DMS153 treated with DMSO at 0.1 percent for 48 hours (cell line): ENCODE data around the gene VAPB.

Experiments used
- DNase-seq: peaks from one replicate; lab custom pipeline; 2025; ENCODE audit not compliant: unreplicated experiment; lab: John Stamatoyannopoulos, UW

The VAPB gene

GRCh38 chr20:58377766-58378401 lies 11.1 kb upstream of the VAPB start:
- no peak for DNase-seq

- no peak for DNase-seq
Observed at GRCh38 chr20:58378704-58379103, 10.3 kb upstream of the VAPB start.

GRCh38 chr20:58381627-58382026 lies 7.4 kb upstream of the VAPB start:
- DNase-seq: no peak

- DNase-seq: no peak
Observed at GRCh38 chr20:58382096-58382495, 6.9 kb upstream of the VAPB start.

- no peak for DNase-seq
Observed at GRCh38 chr20:58384821-58385220, 4.2 kb upstream of the VAPB start.

GRCh38 chr20:58388028-58388601 lies 914 bp upstream of the VAPB start:
- no peak for DNase-seq

GRCh38 chr20:58389324-58389967 lies 417 bp downstream of the VAPB start:
- no peak for DNase-seq

GRCh38 chr20:58389968-58390658 lies 1.1 kb downstream of the VAPB start:
- DNase-seq: no peak

- no peak for DNase-seq
Observed at GRCh38 chr20:58390659-58391035, 1.6 kb downstream of the VAPB start.

- no peak for DNase-seq
Observed at GRCh38 chr20:58392286-58392685, 3.3 kb downstream of the VAPB start.

- DNase-seq: no peak
Observed at GRCh38 chr20:58393299-58393698, 4.3 kb downstream of the VAPB start.

GRCh38 chr20:58394801-58395200 lies 5.8 kb downstream of the VAPB start:
- no peak for DNase-seq

GRCh38 chr20:58395604-58396003 lies 6.6 kb downstream of the VAPB start:
- no peak for DNase-seq

GRCh38 chr20:58397429-58397828 lies 8.4 kb downstream of the VAPB start:
- no peak for DNase-seq

- DNase-seq: no peak
Observed at GRCh38 chr20:58398254-58398653, 9.2 kb downstream of the VAPB start.

GRCh38 chr20:58399926-58400325 lies 10.9 kb downstream of the VAPB start:
- no peak for DNase-seq

- no peak for DNase-seq
Observed at GRCh38 chr20:58401162-58401561, 12.1 kb downstream of the VAPB start.

- no peak for DNase-seq
Observed at GRCh38 chr20:58402305-58402704, 13.3 kb downstream of the VAPB start.

- DNase-seq: no peak
Observed at GRCh38 chr20:58402827-58403226, 13.8 kb downstream of the VAPB start.

GRCh38 chr20:58403272-58403671 lies 14.2 kb downstream of the VAPB start:
- DNase-seq: no peak

- no peak for DNase-seq
Observed at GRCh38 chr20:58405504-58406291, 16.7 kb downstream of the VAPB start.
